PC-3 (cell line): ENCODE measurements around the gene EPHB1. TPM values are rescaled to one million over a fixed set of nuclear protein-coding genes. Genes with fewer than 3 reads are reported as not detected.

Experiments used
- ATAC-seq: fragments of 200-7000 bp; cut with Tn5 transposase; 2 replicates; pipeline ENCODE4 v1.9.1; 2020; ENCODE audit warnings: mild to moderate bottlenecking, moderate library complexity
- BruUV-seq: library from RNA; stranded (reverse); fragments of 400-500 nt; replicated peaks from 2 replicates; lab custom pipeline; 2021; lab: Mats Ljungman, UMichigan
- CTCF ChIA-PET: fragments of 300-600 bp; sonication (Branson Sonifier 250); formaldehyde crosslinking; loops from one replicate; lab custom pipeline; 2022; ENCODE audit warnings: antibody characterized with exemption; lab: Charles Lee
- POLR2A ChIA-PET: fragments of 300-600 bp; sonication (Branson Sonifier 250); formaldehyde crosslinking; loops from one replicate; lab custom pipeline; 2022; ENCODE audit warnings: antibody characterized with exemption; ENCODE audit not compliant: unreplicated experiment; lab: Charles Lee
- DNase-seq: peaks from one replicate; pipeline ENCODE4 v3.0.0-alpha.2; 2015
- H2AFZ ChIP-seq: fragments of 300-600 bp; sonication (generic); 2 replicates; pipeline ENCODE4 v1.6.0; 2016; ENCODE audit warnings: antibody characterized with exemption, low read length
- H3F3A ChIP-seq: fragments of 300-600 bp; sonication (generic); one replicate; pipeline ENCODE4 v1.6.0; 2017; ENCODE audit warnings: antibody characterized with exemption, low read length, control low read depth, mild to moderate bottlenecking; ENCODE audit not compliant: unreplicated experiment
- H3K27ac ChIP-seq: fragments of 300-600 bp; sonication (generic); 2 replicates; pipeline ENCODE4 v1.5.1; 2016; ENCODE audit warnings: mild to moderate bottlenecking, low read length
- H3K27me3 ChIP-seq: fragments of 300-600 bp; sonication (generic); 2 replicates; pipeline ENCODE4 v1.6.1; 2016; ENCODE audit warnings: low read length, mixed read lengths
- H3K36me3 ChIP-seq: fragments of 300-600 bp; sonication (generic); 2 replicates; pipeline ENCODE4 v1.6.1; 2016; ENCODE audit warnings: low read depth, mixed run types, low read length, mixed read lengths
- H3K4me1 ChIP-seq: fragments of 300-600 bp; sonication (generic); 2 replicates; pipeline ENCODE4 v1.5.1; 2016; ENCODE audit warnings: low read length; ENCODE audit not compliant: insufficient read depth
- H3K4me2 ChIP-seq: fragments of 300-600 bp; sonication (generic); 2 replicates; pipeline ENCODE4 v1.6.0; 2016; ENCODE audit warnings: low read length
- H3K4me3 ChIP-seq: fragments of 300-600 bp; sonication (generic); 2 replicates; pipeline ENCODE4 v1.5.1; 2016; ENCODE audit warnings: mild to moderate bottlenecking, low read length, mixed read lengths
- H3K79me2 ChIP-seq: fragments of 300-600 bp; sonication (generic); 2 replicates; pipeline ENCODE4 v1.6.1; 2017; ENCODE audit warnings: low read length, mixed read lengths
- H3K9ac ChIP-seq: fragments of 300-600 bp; sonication (generic); 2 replicates; pipeline ENCODE4 v1.6.0; 2016; ENCODE audit warnings: mild to moderate bottlenecking, low read length
- H3K9me2 ChIP-seq: fragments of 300-600 bp; sonication (generic); replicated peaks from 2 replicates; pipeline ENCODE4 v1.6.1; 2016; ENCODE audit warnings: mixed run types, low read length, mixed read lengths
- H3K9me3 ChIP-seq: fragments of 300-600 bp; sonication (generic); 2 replicates; pipeline ENCODE4 v1.6.1; 2016; ENCODE audit warnings: low read length, mixed read lengths
- H4K20me1 ChIP-seq: fragments of 300-600 bp; sonication (generic); 2 replicates; pipeline ENCODE4 v1.6.1; 2016; ENCODE audit warnings: low read length, mixed read lengths
- CTCF ChIP-seq: fragments of 300-600 bp; sonication (generic); conservative IDR thresholded peaks from 2 replicates; pipeline ENCODE4 v1.5.1; 2017; ENCODE audit warnings: antibody characterized with exemption, low read depth, mild to moderate bottlenecking, low read length
- EZH2 ChIP-seq: fragments of 300-600 bp; sonication (generic); IDR thresholded peaks from one replicate; pipeline ENCODE4 v1.6.1; 2017; ENCODE audit warnings: antibody characterized with exemption, mild to moderate bottlenecking, low read length; ENCODE audit not compliant: unreplicated experiment
- EZH2phosphoT487 ChIP-seq: fragments of 300-600 bp; sonication (generic); IDR thresholded peaks from 2 replicates; pipeline ENCODE4 v1.6.1; 2018; ENCODE audit warnings: mild to moderate bottlenecking, antibody characterized with exemption, low read length, borderline replicate concordance
- intact Hi-C: fragments of 100-400 bp; cut with micrococcal nuclease; formaldehyde crosslinking; loops from 2 replicates; pipeline ENCODE4 v1.9.0; 2023
- total RNA-seq: library from RNA; depleted of rRNA; stranded (reverse); fragments of >200 nt; gene quantifications from 2 replicates; pipeline ENCODE4 v1.2.3, GENCODE V29; 2014

Gene EPHB1
- total RNA-seq, 1 experiment from 2014 or later = 0.69 TPM

DNA sequence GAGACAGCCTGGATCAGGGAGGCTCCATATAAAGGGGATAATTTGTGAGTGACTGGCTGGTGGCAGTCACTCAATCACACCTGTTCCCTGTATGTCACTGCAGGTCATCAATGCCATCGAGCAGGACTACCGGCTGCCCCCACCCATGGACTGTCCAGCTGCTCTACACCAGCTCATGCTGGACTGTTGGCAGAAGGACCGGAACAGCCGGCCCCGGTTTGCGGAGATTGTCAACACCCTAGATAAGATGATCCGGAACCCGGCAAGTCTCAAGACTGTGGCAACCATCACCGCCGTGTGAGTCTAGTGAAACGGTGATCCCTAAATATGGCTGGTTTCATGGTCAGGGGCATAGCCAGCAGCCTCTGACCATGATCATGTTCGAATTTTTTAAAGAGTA lies 453.2 kb downstream of the EPHB1 start:
- ATAC-seq = no peak
- ChIA-PET CTCF (no interaction called here), POLR2A (no interaction called here)
- Histone ChIP-seq H3K27me3 (no peaks in the 10 kb centered on the region), H3F3A (no peaks in the 10 kb centered on the region), H3K9me2 (no peaks in the 10 kb centered on the region), H3K4me1 (no peaks in the 10 kb centered on the region), H3K79me2 (no peaks in the 10 kb centered on the region), H4K20me1 (no peaks in the 10 kb centered on the region), H3K9ac (no peak overlapping the region), H3K9me3 (no peaks in the 10 kb centered on the region), H2AFZ (no peak overlapping the region), H3K4me3 (no peak overlapping the region), H3K4me2 (no peak overlapping the region), H3K36me3 (no peaks in the 10 kb centered on the region), H3K27ac (no peak overlapping the region)
- TF ChIP-seq CTCF = no peak
- no peak for TF ChIP-seq EZH2
- TF ChIP-seq EZH2phosphoT487 = no peak
- intact Hi-C loops = no loop called here
- no peak for DNase-seq
- BruUV-seq = no TSS peak

- Histone ChIP-seq H3K36me3 (no peaks in the 10 kb centered on the region), H3K9me3 (no peaks in the 10 kb centered on the region), H3K4me2 (no peak overlapping the region), H3K9me2 (no peaks in the 10 kb centered on the region), H3K9ac (no peak overlapping the region), H3K4me3 (no peak overlapping the region), H3K27me3 (no peaks in the 10 kb centered on the region), H3K79me2 (no peaks in the 10 kb centered on the region), H4K20me1 (no peaks in the 10 kb centered on the region), H3K27ac (no peak overlapping the region), H3K4me1 (no peaks in the 10 kb centered on the region), H2AFZ (no peak overlapping the region), H3F3A (no peaks in the 10 kb centered on the region)
- DNase-seq (no peak), ATAC-seq (no peak)
- no peak for TF ChIP-seq CTCF
- no peak for TF ChIP-seq EZH2
- no peak for TF ChIP-seq EZH2phosphoT487
- intact Hi-C loops = no loop called here
- ChIA-PET POLR2A (no interaction called here), CTCF (no interaction called here)
- BruUV-seq = no TSS peak
These were observed 454.1 kb downstream of the EPHB1 start for GRCh38 chr3:135249186-135249585.

DNA sequence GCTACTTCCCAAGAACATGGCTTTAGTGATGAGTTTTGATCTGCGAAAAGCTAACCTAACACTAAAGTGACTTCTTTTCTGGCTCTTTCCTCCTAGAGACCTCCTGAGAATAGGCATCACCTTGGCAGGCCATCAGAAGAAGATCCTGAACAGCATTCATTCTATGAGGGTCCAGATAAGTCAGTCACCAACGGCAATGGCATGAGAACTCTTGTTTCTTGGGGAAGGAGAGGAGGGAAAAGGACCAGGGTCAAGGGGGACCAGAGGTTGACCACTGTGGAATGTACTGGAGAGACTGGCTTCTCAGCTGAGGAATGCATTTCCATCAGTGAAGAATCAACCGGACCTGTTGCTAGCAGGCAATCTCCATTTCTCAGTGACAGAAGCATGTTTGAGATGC lies 463.9 kb downstream of the EPHB1 start:
- CTCF ChIA-PET = no interaction called here
- no peak for ATAC-seq
- no peak overlapping the region for H3K9ac ChIP-seq

More for the DNA sequence above, 463.9 kb downstream of the EPHB1 start:
- POLR2A ChIA-PET = no interaction called here
- TF ChIP-seq CTCF (no peak), EZH2 (no peak), EZH2phosphoT487 (no peak)
- intact Hi-C loops = no loop called here
- no peaks in the 10 kb centered on the region for H3K79me2 ChIP-seq
- DNase-seq = no peak
- no TSS peak for BruUV-seq
- no peak overlapping the region for H3K4me3 ChIP-seq
- no peaks in the 10 kb centered on the region for H3F3A ChIP-seq
- H3K4me1 ChIP-seq = no peaks in the 10 kb centered on the region
- H3K9me3 ChIP-seq = no peaks in the 10 kb centered on the region
- H3K4me2 ChIP-seq = no peak overlapping the region
- no peaks in the 10 kb centered on the region for H3K27me3 ChIP-seq
- H2AFZ ChIP-seq = no peak overlapping the region
- no peaks in the 10 kb centered on the region for H4K20me1 ChIP-seq
- no peak overlapping the region for H3K27ac ChIP-seq
- no peaks in the 10 kb centered on the region for H3K36me3 ChIP-seq
- H3K9me2 ChIP-seq = no peaks in the 10 kb centered on the region
